Upper lobe of left lung (tissue), 4 donors: Measurements from ENCODE around the gene ANO2.

Experiments
- CTCF ChIP-seq, 6 experiments: fragments of 450-650 bp in 4 of 6; fragments of 200-600 bp in 2 of 6; sonication (generic) in 2 of 6; IDR thresholded peaks; one replicate each; pipeline ENCODE4 v1.5.1; 2016 to 2019; ENCODE audit warnings: antibody characterized with exemption in 6 of 6
- POLR2A ChIP-seq, 4 donors: fragments of 450-650 bp; IDR thresholded peaks; one replicate each; pipeline ENCODE4 v1.5.1; 2016 to 2017; ENCODE audit warnings: antibody characterized with exemption in 4 of 4, mild to moderate bottlenecking in 2 of 4

GRCh38 chr12:5807514-5808219 is 137.4 kb downstream of the ANO2 start:
- TF ChIP-seq CTCF (IDR thresholded peaks at IDR 0.05) = no peak
- TF ChIP-seq POLR2A (IDR thresholded peaks at IDR 0.05) = no peak
